IgD-negative memory B cell (primary cell): ENCODE measurements around the gene KANSL2. TPM values are rescaled to one million over a fixed set of nuclear protein-coding genes. Genes with fewer than 3 reads are reported as not detected.
"Not testable (repeated sequence)": the region's sequence is repeated elsewhere in the genome, so short reads cannot be mapped to it uniquely, and the experiment has no call there.

ENCODE experiments used
- H3K27ac Mint-ChIP-seq, 3 donors: one replicate each; pipeline ENCODE4 v1.8.0; 2020 to 2022; ENCODE audit warnings: mild to moderate bottlenecking in 3 of 3, mixed read lengths in 3 of 3, moderate library complexity in 1 of 3
- H3K27me3 Mint-ChIP-seq: one replicate; pipeline ENCODE4 v1.8.0; 2021; ENCODE audit warnings: mixed read lengths
- H3K36me3 Mint-ChIP-seq: one replicate; pipeline ENCODE4 v1.8.0; 2020; ENCODE audit warnings: mild to moderate bottlenecking, mixed read lengths
- H3K4me1 Mint-ChIP-seq, 3 donors: one replicate each; pipeline ENCODE4 v1.8.0; 2020 to 2022; ENCODE audit warnings: mixed read lengths in 3 of 3, mild to moderate bottlenecking in 1 of 3
- H3K4me3 Mint-ChIP-seq, 4 donors: one replicate each; pipeline ENCODE4 v1.8.0; 2020 to 2022; ENCODE audit warnings: mild to moderate bottlenecking in 4 of 4, mixed read lengths in 4 of 4, moderate library complexity in 3 of 4
- H3K9me3 Mint-ChIP-seq, 3 donors: one replicate each; pipeline ENCODE4 v1.8.0; 2020 to 2021; ENCODE audit warnings: mixed read lengths in 3 of 3, mild to moderate bottlenecking in 1 of 3
- polyA plus RNA-seq: library from polyadenylated mRNA; unstranded; fragments of 300-500 nt; fragmentation: Illumina TruSeq; gene quantifications from one replicate; pipeline ENCODE4 v1.2.3, GENCODE V29; 2021

The KANSL2 gene
- polyA plus RNA-seq, 1 donor from 2014 or later, result 47.8 TPM

DNA sequence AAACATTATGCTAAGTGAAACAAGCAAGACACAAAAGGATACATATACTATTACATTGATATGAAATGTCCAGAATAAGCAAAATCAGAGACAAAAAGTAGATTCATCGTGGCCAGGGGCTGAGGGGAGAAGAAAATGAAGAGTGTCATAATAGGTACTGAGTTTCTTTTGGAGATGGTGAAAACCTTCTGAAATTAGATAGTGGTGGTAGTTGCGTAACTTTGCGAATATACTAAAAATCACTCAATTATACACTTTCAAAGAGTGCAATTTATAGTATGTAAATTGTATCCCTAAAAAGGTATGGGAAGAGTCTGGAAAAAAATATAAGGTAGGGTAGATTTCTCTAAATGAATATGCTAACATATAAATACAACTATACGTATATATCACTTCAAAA is 22.2 kb downstream of the KANSL2 start:
- no peaks in the 10 kb centered on the region for H3K27me3 Mint-ChIP-seq
- H3K36me3 Mint-ChIP-seq, result peaks cover 2% of the 10 kb centered on the region

DNA sequence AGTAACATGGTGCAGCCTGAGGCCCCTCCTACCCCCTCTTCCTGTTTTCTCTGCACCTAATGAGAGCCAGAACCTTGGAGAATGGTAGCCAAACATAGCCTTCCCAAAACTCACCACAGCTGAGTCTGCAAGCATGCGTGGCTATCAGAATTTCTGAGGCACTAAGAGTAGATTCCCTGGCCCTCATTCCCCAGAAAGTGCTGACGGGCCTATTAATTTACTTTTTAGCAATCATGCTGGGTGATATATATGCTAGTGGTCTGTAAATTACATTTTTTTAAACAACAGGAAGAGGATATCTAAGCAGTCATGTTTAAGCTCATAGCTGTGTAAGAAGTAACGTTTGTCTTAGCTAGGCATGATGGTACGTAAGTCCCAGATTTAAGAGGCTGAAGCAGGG is 30.4 kb downstream of the KANSL2 start:
- H3K36me3 Mint-ChIP-seq, result peaks cover 9% of the 10 kb centered on the region
- no peaks in the 10 kb centered on the region for H3K4me1 Mint-ChIP-seq
- no peaks in the 10 kb centered on the region for H3K27me3 Mint-ChIP-seq
- peak overlapping the region in 1 of 3 donors; percentile 17 for H3K27ac Mint-ChIP-seq
- no peaks in the 10 kb centered on the region for H3K9me3 Mint-ChIP-seq
- H3K4me3 Mint-ChIP-seq, result no peak overlapping the region

More for the DNA sequence above, 22.2 kb downstream of the KANSL2 start:
- Mint-ChIP-seq H3K4me3 (no peak overlapping the region), H3K27ac (no peak overlapping the region), H3K9me3 (no peaks in the 10 kb centered on the region), H3K4me1 (peaks cover 0 to 5% (median 0%) of the 10 kb centered on the region in 3 donors)

DNA sequence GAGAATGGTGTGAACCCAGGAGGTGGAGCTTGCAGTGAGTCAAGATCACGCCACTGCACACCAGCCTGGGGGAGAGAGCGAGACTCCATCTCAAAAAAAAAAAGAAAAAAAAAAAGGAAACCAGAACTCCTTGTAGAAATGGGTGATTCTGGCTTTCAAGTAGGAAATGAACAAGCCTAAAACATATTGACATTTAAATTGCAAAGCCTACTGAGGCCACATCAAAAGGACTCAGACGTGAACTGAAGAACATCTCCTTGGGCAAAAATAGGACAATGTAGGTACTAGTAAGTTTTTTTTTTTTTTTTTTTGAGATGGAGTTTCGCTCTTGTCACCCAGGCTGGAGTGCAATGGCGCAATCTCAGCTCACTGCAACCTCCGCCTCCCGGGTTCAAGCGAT is 36.7 kb downstream of the KANSL2 start:
- not testable (repeated sequence) for H3K36me3 Mint-ChIP-seq, H3K4me3 Mint-ChIP-seq, H3K27ac Mint-ChIP-seq, H3K27me3 Mint-ChIP-seq, H3K4me1 Mint-ChIP-seq, H3K9me3 Mint-ChIP-seq

DNA sequence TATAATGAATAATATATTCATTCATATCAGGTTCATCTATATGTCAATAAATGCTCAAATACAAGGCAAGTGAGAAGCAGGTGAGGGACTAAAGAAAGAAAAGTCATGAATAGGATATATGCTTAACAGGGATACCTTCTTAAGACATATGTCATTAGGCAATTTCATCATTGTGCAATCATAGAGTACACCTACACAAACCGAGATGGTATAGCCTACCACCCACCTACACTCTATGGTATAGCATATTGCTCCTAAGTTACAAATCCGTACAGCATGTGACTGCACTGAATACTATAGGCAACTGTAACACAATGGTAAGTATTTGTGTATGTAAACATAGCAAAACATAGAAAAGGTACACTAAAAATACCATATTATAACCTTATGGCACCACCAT is 39.0 kb downstream of the KANSL2 start:
- Mint-ChIP-seq H3K36me3 (peaks cover 8% of the 10 kb centered on the region), H3K27me3 (no peaks in the 10 kb centered on the region), H3K4me1 (no peaks in the 10 kb centered on the region), H3K27ac (no peak overlapping the region), H3K4me3 (no peak overlapping the region), H3K9me3 (peaks cover 0 to 4% (median 1%) of the 10 kb centered on the region in 3 donors)

DNA sequence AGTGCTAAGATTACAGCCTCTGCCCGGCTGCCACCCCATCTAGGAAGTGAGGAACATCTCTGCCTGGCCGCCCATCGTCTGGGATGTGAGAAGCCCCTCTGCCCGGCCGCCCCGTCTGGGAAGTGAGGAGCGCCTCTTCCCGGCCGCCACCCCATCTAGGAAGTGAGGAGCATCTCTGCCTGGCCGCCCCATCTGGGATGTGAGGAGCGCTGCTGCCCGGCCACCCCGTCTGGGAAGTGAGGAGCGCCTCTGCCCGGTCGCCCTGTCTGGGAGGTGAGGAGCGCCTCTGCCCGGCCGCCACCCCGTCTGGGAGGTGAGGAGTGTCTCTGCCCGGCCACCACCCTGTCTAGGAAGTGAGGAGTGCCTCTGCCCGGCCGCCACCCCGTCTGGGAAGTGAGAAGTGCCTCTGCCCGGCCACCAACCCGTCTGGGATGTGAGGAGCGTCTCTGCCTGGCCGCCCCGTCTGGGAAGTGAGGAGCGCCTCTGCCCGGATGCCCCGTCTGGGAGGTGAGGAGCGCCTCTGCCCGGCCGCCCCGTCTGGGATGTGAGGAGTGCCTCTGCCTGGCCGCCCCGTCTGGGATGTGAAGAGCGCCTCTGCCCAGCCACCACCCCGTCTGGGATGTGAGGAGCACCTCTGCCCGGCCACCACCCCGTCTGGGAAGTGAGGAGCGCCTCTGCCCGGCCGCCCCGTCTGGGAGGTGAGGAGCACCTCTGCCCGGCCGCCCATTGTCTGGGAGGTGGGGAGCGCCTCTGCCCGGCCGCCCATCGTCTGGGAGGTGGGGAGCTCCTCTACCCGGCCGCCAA is 40.1 kb downstream of the KANSL2 start:
- not testable (repeated sequence) for H3K4me3 Mint-ChIP-seq, H3K4me1 Mint-ChIP-seq, H3K27me3 Mint-ChIP-seq

DNA sequence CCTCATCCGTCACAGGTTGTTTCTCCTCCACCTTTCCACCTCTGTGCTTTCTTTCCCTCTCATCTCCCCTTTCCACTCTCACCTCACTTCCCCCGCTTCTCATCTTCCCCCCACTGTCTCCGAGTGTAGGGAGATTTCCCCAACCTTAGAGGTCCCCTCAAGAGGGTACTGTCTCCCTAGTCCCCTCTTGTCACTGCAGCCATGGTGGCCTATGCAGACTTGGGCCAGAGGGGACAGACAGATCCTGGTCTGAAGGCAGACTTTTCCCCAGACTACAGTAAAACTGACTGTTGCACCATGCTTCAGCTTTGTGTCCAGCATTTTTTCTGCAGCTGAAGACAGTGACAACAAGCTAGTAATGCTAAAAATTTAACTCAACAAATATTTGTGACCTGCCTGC is 41.2 kb downstream of the KANSL2 start:
- Mint-ChIP-seq H3K4me1 (no peaks in the 10 kb centered on the region), H3K36me3 (peaks cover 6% of the 10 kb centered on the region), H3K4me3 (no peak overlapping the region), H3K9me3 (peaks cover 0 to 4% (median 1%) of the 10 kb centered on the region in 3 donors), H3K27ac (no peak overlapping the region), H3K27me3 (no peaks in the 10 kb centered on the region)

More for the DNA sequence above, 40.1 kb downstream of the KANSL2 start:
- peak overlapping the region in 1 of 3 donors; percentile 73 for H3K27ac Mint-ChIP-seq
- H3K9me3 Mint-ChIP-seq, H3K36me3 Mint-ChIP-seq: not testable (repeated sequence)

DNA sequence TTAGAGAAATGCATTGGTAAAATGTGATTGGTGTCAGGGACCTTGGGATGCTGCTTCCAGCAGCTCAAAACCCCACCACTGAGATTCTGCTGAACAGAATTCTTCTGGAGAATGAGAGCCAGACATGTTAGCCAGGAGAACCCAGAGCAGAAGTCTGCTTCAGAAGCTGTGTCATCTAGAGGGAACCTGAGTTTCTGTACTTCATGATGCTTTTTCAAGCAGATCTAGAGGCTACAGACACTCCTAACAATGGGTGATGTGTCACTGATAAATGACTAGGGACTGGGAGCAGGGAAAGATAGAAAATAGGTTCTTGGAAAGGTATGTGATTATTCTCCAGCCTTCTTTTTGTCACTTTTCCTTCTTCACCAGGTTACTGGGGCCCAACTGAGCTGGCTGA is 41.6 kb downstream of the KANSL2 start:
- H3K27ac Mint-ChIP-seq, result no peak overlapping the region
- no peak overlapping the region for H3K4me3 Mint-ChIP-seq
- peaks cover 6% of the 10 kb centered on the region for H3K36me3 Mint-ChIP-seq
- H3K9me3 Mint-ChIP-seq, result peaks cover 0 to 4% (median 1%) of the 10 kb centered on the region in 3 donors
- no peaks in the 10 kb centered on the region for H3K27me3 Mint-ChIP-seq
- no peaks in the 10 kb centered on the region for H3K4me1 Mint-ChIP-seq

DNA sequence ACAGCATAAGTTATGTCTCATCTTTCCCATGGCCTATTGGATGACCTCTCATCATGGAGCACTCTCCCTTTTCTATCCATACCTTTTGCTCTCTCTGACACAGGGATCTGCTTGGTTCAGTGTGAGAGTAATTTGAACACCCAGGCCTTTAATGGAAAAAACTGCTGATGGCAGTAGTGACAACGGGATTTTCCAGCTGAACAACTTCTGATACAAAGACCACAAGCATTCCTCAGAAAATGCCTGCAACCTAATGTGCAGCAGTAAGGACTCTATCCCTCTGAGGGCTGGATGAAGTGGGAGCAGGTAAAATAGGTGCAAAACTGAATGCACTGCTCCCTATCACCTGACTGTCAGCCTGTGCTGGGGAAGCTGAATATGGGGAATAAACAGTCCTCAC is 51.0 kb downstream of the KANSL2 start:
- H3K27ac Mint-ChIP-seq, result peak overlapping the region in 1 of 3 donors; percentile 75
- H3K4me1 Mint-ChIP-seq, result no peaks in the 10 kb centered on the region
- H3K36me3 Mint-ChIP-seq, result no peaks in the 10 kb centered on the region
- H3K4me3 Mint-ChIP-seq, result no peak overlapping the region
- H3K9me3 Mint-ChIP-seq, result no peaks in the 10 kb centered on the region
- peaks cover 21% of the 10 kb centered on the region for H3K27me3 Mint-ChIP-seq

DNA sequence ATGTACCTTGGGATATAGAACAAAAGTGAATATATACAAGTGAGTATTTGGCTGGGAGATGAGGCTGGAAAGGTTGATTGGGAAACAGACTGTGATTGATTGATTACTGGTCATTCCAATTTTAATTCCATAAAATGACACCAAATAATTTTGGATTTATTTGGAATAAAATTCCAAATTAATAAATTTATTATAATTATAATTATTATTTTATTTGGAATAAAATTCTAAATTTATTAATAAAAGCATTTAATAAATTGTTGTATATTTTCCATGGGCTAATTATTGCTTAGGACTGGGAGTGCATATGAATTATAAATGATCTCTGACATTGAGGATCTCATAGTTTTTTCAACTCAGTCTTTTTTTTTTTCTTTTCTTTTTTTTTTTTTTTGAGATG is 51.7 kb downstream of the KANSL2 start:
- Mint-ChIP-seq H3K4me3 (no peak overlapping the region), H3K9me3 (no peaks in the 10 kb centered on the region), H3K27ac (no peak overlapping the region), H3K36me3 (no peaks in the 10 kb centered on the region), H3K27me3 (peaks cover 21% of the 10 kb centered on the region), H3K4me1 (no peaks in the 10 kb centered on the region)

DNA sequence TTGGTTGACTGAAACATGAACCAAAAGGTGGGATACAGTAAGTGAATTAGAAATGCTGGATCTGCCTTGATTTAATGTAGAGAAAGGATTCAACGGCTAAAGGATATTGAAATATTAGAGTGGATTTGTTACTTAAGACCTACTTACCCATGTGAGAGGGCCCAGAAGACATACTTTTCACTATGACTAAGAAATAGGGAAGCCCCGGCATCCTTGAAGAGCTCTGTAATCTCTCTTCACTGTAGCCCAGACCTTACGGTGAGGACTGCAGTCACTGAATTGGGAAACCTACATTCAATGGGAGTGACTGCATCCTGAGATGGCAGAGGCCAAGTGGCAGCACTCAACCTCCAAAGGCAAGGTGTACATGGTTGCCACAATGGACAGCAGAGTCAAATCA is 52.5 kb downstream of the KANSL2 start:
- H3K4me1 Mint-ChIP-seq, result no peaks in the 10 kb centered on the region

DNA sequence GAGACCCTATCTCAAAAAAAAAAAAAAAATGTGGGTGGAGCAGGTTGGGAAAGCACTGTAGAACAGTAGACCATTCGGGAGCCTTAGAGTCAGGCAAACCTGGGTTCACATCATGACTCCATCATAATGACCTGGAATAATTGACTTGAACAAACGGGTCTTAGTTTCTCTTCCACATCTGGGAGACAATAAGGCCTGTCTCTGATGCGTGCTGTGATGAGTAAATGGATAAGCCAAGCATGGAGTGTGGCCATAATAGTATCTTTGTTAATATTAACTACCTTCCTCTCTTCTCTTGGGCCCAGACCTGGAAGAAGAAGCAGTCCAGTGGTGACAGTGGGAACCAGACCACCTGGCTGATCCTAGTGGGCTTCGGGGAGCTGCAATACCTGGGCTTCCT is 54.5 kb downstream of the KANSL2 start:
- Mint-ChIP-seq H3K9me3 (peaks cover 0 to 3% (median 3%) of the 10 kb centered on the region in 3 donors), H3K27ac (no peak overlapping the region), H3K27me3 (peaks cover 17% of the 10 kb centered on the region), H3K4me3 (no peak overlapping the region), H3K4me1 (no peaks in the 10 kb centered on the region), H3K36me3 (no peaks in the 10 kb centered on the region)

More for the DNA sequence above, 52.5 kb downstream of the KANSL2 start:
- no peaks in the 10 kb centered on the region for H3K36me3 Mint-ChIP-seq
- H3K27me3 Mint-ChIP-seq, result peaks cover 21% of the 10 kb centered on the region
- no peaks in the 10 kb centered on the region for H3K9me3 Mint-ChIP-seq
- H3K27ac Mint-ChIP-seq, result no peak overlapping the region
- H3K4me3 Mint-ChIP-seq, result no peak overlapping the region

DNA sequence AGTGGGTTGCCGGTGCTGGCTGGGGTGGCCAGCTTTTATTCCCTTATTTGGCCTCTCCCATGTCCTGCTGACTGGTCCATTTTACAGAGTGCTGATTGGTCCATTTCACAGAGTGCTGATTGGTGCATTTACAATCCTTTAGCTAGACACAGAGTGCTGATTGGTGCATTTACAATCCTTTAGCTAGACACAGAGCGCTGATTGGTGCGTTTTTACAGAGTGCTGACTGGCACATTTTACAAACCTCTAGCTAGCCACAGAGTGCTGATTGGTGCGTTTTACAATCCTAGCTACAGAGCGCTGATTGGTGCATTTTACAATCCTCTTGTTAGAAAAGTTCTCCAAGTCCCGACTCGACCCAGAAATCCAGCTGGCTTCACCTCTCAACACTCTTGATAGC is 59.0 kb downstream of the KANSL2 start:
- H3K9me3 Mint-ChIP-seq, H3K4me3 Mint-ChIP-seq, H3K4me1 Mint-ChIP-seq, H3K36me3 Mint-ChIP-seq, H3K27ac Mint-ChIP-seq: not testable (repeated sequence)
- H3K27me3 Mint-ChIP-seq, result peaks cover 12% of the 10 kb centered on the region

DNA sequence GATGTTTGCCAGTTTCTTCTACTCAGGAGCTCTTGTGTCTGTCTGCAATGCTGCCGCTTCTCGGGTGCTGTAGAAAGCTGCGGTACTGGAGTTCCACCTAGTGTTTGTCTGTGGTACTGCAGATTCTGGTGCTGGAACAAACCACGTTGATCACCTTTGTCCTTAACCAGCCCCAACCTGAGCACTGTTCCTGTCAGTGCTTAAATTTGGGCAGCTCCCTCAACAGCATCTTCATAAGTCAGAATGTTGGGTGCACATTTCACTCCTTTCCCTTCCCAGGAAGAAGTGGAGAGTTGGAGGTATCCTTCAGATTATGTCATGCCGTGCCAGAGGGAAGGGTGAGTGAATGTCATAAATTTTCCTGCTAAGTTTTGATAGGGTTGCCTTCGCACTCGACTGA is 63.5 kb downstream of the KANSL2 start:
- Mint-ChIP-seq H3K9me3 (peaks cover 5 to 15% (median 10%) of the 10 kb centered on the region in 3 donors), H3K36me3 (no peaks in the 10 kb centered on the region), H3K4me3 (no peak overlapping the region), H3K27ac (no peak overlapping the region), H3K27me3 (peaks cover 16% of the 10 kb centered on the region), H3K4me1 (no peaks in the 10 kb centered on the region)

DNA sequence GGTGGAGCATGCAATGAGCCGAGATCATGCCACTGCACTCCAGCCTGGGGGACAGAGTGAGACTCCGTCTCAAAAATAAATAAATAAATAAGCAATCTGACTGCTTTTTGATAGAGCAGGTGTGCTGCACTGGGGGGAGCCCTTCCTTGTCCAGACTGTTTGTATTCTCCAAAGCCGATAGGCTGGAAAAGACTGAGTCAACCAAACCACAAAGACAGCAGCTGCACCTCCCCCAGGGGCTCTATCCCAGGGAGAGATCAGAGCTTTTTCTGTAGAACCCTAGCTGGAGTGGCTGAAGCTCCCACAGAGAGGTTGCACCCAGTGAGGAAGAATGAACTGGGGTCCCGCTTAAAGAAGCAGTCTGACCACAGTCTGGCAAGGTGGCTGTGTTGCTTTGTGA is 66.4 kb downstream of the KANSL2 start:
- H3K27me3 Mint-ChIP-seq, result peaks cover 20% of the 10 kb centered on the region
- no peak overlapping the region for H3K27ac Mint-ChIP-seq

DNA sequence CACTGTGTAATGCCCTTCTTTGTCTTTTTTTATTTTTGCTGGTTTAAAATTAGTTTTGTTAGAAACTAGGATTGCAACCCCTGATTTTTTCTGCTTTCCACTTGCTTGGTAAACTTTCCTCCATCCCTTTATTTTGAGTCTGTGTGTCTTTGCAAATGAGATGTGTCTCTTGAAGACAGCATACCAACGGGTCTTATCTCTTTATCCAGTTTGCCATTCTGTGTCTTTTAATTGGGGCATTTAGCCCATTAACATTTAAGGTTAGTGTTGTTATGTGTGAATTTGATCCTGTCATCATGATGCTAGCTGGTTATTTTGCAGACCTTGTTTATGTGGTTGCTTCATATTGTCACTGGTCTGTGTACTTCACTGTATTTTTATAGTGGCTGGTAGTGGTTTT is 68.7 kb downstream of the KANSL2 start:
- peaks cover 17 to 31% (median 18%) of the 10 kb centered on the region in 3 donors for H3K9me3 Mint-ChIP-seq
- H3K4me3 Mint-ChIP-seq, result no peak overlapping the region
- no peaks in the 10 kb centered on the region for H3K4me1 Mint-ChIP-seq
- H3K36me3 Mint-ChIP-seq, result no peaks in the 10 kb centered on the region
- H3K27me3 Mint-ChIP-seq, result peaks cover 13% of the 10 kb centered on the region
- H3K27ac Mint-ChIP-seq, result no peak overlapping the region

More for the DNA sequence above, 66.4 kb downstream of the KANSL2 start:
- Mint-ChIP-seq H3K9me3 (peaks cover 15 to 25% (median 16%) of the 10 kb centered on the region in 3 donors), H3K36me3 (no peaks in the 10 kb centered on the region), H3K4me1 (no peaks in the 10 kb centered on the region), H3K4me3 (no peak overlapping the region)
